Right atrium auricular region (tissue), 2 donors: Measurements from ENCODE around the gene MTR. TPM values are rescaled to one million over a fixed set of nuclear protein-coding genes. Genes with fewer than 3 reads are reported as not detected.

Source experiments
- DNase-seq: peaks from one replicate; pipeline ENCODE4 v3.0.0-alpha.2; 2019; ENCODE audit warnings: low spot score
- H3K27ac ChIP-seq, 2 donors: fragments of 200-600 bp; sonication (generic); 1 replicate in 1 of 2; 2 replicates in 1 of 2; pipeline ENCODE4 v1.5.1; 2016 to 2019
- H3K27me3 ChIP-seq, 2 donors: fragments of 200-600 bp; sonication (generic); one replicate each; pipeline versions ENCODE4 v1.5.1 to v1.6.0; 2017 to 2019
- H3K36me3 ChIP-seq: fragments of 200-600 bp; sonication (generic); one replicate; pipeline ENCODE4 v1.5.1; 2016
- H3K4me1 ChIP-seq, 2 donors: fragments of 200-600 bp; sonication (generic); one replicate each; pipeline versions ENCODE4 v1.5.1 to v1.6.0; 2017 to 2019
- H3K4me3 ChIP-seq, 2 donors: fragments of 200-600 bp; sonication (generic); 1 replicate in 1 of 2; 2 replicates in 1 of 2; pipeline ENCODE4 v1.5.1; 2017 to 2019; ENCODE audit warnings: mild to moderate bottlenecking in 1 of 2, moderate library complexity in 1 of 2
- H3K9me3 ChIP-seq, 2 donors: fragments of 200-600 bp; sonication (generic); one replicate each; pipeline ENCODE4 v1.5.1; 2019
- total RNA-seq, 2 donors: library from RNA; depleted of rRNA; stranded (reverse); fragments of >200 nt; gene quantifications; one replicate each; pipeline ENCODE4 v1.1.0, GENCODE V29; 2016
- TF ChIP-seq, protein P1 (sequence below), 2 donors: fragments of 200-600 bp; sonication (generic); IDR thresholded peaks; one replicate each; pipeline ENCODE4 v1.5.1; 2019; ENCODE audit warnings: antibody characterized with exemption in 2 of 2

The MTR gene
- total RNA-seq, 2 donors from 2014 or later, result 21.8 to 30.4 TPM

DNA sequence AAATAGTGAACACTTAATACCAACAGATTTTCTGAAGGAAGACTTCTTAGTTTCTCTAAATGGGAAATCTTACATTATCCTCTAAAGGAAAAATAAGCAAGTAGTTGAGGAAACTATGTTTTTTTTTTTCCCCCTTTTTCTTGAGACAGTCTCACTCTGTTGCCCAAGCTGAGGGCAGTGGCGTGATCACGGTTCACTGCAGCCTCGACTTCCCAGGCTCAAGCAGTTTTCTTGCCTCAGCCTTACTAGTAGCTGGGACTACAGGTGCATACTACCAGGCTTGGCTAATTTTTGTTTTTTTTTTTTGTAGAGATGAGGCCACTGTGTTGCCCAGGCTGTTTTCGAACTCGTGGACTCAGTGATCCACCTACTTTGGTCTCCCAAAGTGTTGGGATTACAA lies 3.9 kb downstream of the MTR start:
- DNase-seq, result no peak
- H3K4me3 ChIP-seq, result no peak overlapping the region
- no peaks in the 10 kb centered on the region for H3K9me3 ChIP-seq
- H3K36me3 ChIP-seq, result peaks cover 6% of the 10 kb centered on the region
- peak overlapping the region in 1 of 2 donors; percentile 33 for H3K27ac ChIP-seq
- H3K4me1 ChIP-seq, result peaks cover 0 to 34% of the 10 kb centered on the region in 2 donors
- TF ChIP-seq, protein P1, sequence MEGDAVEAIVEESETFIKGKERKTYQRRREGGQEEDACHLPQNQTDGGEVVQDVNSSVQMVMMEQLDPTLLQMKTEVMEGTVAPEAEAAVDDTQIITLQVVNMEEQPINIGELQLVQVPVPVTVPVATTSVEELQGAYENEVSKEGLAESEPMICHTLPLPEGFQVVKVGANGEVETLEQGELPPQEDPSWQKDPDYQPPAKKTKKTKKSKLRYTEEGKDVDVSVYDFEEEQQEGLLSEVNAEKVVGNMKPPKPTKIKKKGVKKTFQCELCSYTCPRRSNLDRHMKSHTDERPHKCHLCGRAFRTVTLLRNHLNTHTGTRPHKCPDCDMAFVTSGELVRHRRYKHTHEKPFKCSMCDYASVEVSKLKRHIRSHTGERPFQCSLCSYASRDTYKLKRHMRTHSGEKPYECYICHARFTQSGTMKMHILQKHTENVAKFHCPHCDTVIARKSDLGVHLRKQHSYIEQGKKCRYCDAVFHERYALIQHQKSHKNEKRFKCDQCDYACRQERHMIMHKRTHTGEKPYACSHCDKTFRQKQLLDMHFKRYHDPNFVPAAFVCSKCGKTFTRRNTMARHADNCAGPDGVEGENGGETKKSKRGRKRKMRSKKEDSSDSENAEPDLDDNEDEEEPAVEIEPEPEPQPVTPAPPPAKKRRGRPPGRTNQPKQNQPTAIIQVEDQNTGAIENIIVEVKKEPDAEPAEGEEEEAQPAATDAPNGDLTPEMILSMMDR (IDR thresholded peaks at IDR 0.05), result no peak
- no peaks in the 10 kb centered on the region for H3K27me3 ChIP-seq

DNA sequence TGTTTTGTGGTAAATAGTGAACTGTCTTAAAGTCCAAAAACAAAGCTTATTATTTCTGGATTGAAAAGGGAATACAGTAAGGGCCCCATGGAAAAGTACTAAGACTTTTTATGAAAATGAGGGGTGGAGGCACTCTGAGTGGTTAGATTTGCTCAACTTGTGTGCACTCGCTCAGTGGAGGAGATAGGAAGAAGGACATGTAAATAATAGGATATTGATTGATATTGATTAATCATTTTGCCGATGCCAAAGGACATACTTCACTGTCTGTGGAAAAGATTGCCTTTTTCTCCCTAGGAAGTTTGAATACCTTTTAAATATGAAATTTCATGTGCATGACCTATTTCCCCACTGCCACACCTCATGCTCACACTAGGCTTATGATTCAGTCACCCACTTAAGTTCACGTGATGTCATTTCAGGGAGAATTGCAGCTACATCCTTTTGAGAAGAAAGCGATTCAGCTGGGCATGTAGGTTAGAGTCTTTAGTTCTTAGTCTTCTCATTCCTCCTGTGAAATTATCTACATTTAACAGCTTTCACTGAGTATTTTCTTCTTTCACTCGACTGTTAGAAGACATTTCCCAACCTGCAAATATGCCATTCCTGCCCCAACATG lies 5.0 kb downstream of the MTR start:
- TF ChIP-seq, protein P1 (IDR thresholded peaks at IDR 0.05), result no peak
- Histone ChIP-seq H3K27ac (peak overlapping the region in 1 of 2 donors; percentile 19), H3K27me3 (no peaks in the 10 kb centered on the region), H3K4me1 (peaks cover 0 to 28% of the 10 kb centered on the region in 2 donors), H3K9me3 (no peaks in the 10 kb centered on the region), H3K4me3 (no peak overlapping the region), H3K36me3 (peaks cover 15% of the 10 kb centered on the region)
- no peak for DNase-seq

DNA sequence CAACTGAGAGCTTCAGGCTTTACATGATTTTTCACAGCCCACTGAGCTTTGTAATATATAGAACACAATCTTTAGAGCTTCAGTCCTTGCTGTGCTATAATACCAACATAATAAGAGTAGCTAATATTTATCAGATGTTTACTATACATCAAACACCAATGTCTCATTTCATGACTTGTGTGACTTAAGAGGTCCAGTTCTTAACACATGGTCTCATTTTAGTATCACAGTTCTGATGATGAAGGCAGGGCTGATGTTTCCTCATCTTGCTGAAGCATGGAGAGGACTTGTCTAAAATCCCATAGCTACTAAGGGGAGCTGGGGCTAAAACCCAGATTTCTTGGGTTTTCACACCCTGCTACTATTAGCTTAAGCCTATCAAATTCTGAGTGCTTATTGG lies 5.5 kb downstream of the MTR start:
- peak overlapping the region in 1 of 2 donors; percentile 19 for H3K27ac ChIP-seq
- no peak overlapping the region for H3K4me3 ChIP-seq
- DNase-seq, result no peak
- peaks cover 17% of the 10 kb centered on the region for H3K36me3 ChIP-seq
- no peaks in the 10 kb centered on the region for H3K27me3 ChIP-seq
- H3K9me3 ChIP-seq, result no peaks in the 10 kb centered on the region
- TF ChIP-seq, protein P1 (IDR thresholded peaks at IDR 0.05), result no peak
- H3K4me1 ChIP-seq, result peaks cover 0 to 28% of the 10 kb centered on the region in 2 donors

DNA sequence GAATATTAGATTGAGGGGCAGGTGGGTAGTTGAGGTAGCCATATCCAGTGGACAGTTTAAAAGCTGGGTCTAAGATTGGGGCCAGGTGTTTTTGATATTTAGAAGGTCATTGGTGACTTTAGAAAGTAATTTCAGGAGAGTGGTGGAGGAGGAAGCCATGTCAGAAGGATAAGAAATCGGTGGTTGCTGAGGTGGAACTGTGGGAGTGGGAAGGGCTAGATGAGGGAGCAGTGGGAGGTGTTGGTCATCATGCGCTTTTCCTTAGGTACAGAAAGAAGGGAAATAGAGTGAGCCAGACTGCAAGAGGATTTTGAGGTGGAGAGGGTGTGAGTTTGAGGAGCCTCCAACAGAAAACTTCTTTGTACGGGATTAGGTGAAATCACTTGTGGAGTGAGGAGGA lies 7.2 kb downstream of the MTR start:
- H3K9me3 ChIP-seq, result no peaks in the 10 kb centered on the region
- H3K36me3 ChIP-seq, result peaks cover 21% of the 10 kb centered on the region
- no peak overlapping the region for H3K4me3 ChIP-seq
- H3K4me1 ChIP-seq, result peaks cover 0 to 19% of the 10 kb centered on the region in 2 donors
- no peak for DNase-seq
- H3K27ac ChIP-seq, result no peak overlapping the region
- H3K27me3 ChIP-seq, result no peaks in the 10 kb centered on the region
- TF ChIP-seq, protein P1 (IDR thresholded peaks at IDR 0.05), result no peak

DNA sequence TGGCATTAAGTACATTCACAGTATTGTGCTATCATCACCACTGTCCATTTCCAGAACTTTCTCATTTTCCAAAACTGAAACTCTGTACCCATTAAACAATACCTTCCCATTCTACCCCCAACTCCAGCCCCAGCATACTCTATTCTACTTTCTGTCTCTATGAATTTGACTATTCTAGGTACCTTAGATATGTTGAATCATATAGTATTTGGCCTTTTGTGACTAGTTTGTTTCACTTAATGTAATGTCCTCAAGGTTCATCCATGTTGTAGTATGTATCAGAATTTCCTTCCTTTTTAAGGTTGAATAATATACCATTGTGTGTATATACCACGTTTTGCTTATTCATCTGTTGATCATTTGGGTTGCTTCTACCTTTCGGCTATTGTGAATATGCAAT lies 11.5 kb downstream of the MTR start:
- TF ChIP-seq, protein P1 (IDR thresholded peaks at IDR 0.05), result no peak
- Histone ChIP-seq H3K9me3 (no peaks in the 10 kb centered on the region), H3K4me1 (peaks cover 0 to 7% of the 10 kb centered on the region in 2 donors), H3K36me3 (peaks cover 28% of the 10 kb centered on the region), H3K4me3 (no peak overlapping the region), H3K27ac (no peak overlapping the region), H3K27me3 (no peaks in the 10 kb centered on the region)
- DNase-seq, result no peak

DNA sequence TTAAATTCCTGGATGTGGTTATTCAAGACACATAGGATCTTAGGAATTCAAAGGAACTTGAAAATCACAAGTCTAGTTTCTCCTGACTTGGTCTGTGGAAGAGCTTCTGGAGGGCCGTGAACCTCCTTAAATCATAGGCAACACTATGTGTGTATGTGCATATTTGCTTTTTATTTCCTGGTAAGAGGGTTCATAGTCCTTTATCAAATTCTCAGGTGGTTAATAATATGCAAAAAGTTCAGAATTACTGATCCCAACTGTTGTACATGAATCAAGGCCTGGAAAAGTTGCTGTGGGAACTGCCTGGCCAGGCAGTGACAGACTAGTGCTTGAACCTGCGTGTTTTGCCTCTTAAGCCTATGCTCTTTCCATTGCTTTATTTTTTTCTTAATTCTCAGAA lies 12.9 kb downstream of the MTR start:
- TF ChIP-seq, protein P1 (IDR thresholded peaks at IDR 0.05), result no peak
- H3K27me3 ChIP-seq, result no peaks in the 10 kb centered on the region
- peaks cover 42% of the 10 kb centered on the region for H3K36me3 ChIP-seq
- H3K4me3 ChIP-seq, result no peak overlapping the region
- no peak overlapping the region for H3K27ac ChIP-seq
- peaks cover 0 to 7% of the 10 kb centered on the region in 2 donors for H3K4me1 ChIP-seq
- no peaks in the 10 kb centered on the region for H3K9me3 ChIP-seq
- no peak for DNase-seq
